Measurements from ENCODE around the gene CFAP99.

- TF ChIP-seq, protein P1, sequence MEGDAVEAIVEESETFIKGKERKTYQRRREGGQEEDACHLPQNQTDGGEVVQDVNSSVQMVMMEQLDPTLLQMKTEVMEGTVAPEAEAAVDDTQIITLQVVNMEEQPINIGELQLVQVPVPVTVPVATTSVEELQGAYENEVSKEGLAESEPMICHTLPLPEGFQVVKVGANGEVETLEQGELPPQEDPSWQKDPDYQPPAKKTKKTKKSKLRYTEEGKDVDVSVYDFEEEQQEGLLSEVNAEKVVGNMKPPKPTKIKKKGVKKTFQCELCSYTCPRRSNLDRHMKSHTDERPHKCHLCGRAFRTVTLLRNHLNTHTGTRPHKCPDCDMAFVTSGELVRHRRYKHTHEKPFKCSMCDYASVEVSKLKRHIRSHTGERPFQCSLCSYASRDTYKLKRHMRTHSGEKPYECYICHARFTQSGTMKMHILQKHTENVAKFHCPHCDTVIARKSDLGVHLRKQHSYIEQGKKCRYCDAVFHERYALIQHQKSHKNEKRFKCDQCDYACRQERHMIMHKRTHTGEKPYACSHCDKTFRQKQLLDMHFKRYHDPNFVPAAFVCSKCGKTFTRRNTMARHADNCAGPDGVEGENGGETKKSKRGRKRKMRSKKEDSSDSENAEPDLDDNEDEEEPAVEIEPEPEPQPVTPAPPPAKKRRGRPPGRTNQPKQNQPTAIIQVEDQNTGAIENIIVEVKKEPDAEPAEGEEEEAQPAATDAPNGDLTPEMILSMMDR (IDR thresholded peaks at IDR 0.05): no peak
- no peak for TF ChIP-seq EP300 (IDR thresholded peaks at IDR 0.05)
Observed at GRCh38 chr4:2402941-2403340, 15.8 kb upstream of the CFAP99 start.
